ENCODE measurements around the gene SCGB1A1.

SCGB1A1 gene

GRCh38 chr11:62471603-62472002 is 52.8 kb downstream of the SCGB1A1 start:
- no peak for TF ChIP-seq CTCF (IDR thresholded peaks at IDR 0.05; ENCODE audit: low read depth, low read length)
- no peak for DNase-seq (ENCODE audit: extremely low read depth, low read depth)

- no peak for DNase-seq (ENCODE audit: extremely low read depth, low read depth)
- no peak for TF ChIP-seq CTCF (IDR thresholded peaks at IDR 0.05; ENCODE audit: low read depth, low read length)
Measured at GRCh38 chr11:62472063-62472884, 53.4 kb downstream of the SCGB1A1 start.

Data from AG09319 (cell line).